NB4 (cell line): ENCODE data around the gene RPL10.
A peak's percentile ranks its signal among the peaks of the same experiment; 100 is the strongest.

Experiments used
- DNase-seq: peaks from one replicate; pipeline ENCODE4 v3.0.0; 2010; ENCODE audit warnings: low read depth
- H3K4me3 ChIP-seq: one replicate; pipeline ENCODE4 v1.5.1; 2011; ENCODE audit warnings: mild to moderate bottlenecking, low read depth, low read length, moderate library complexity
- CTCF ChIP-seq: IDR thresholded peaks from one replicate; pipeline ENCODE4 v1.5.1; 2012; ENCODE audit warnings: low read depth, low read length
- MAX ChIP-seq: IDR thresholded peaks from 2 replicates; pipeline ENCODE4 v1.6.1; 2011; ENCODE audit warnings: low read depth, low read length
- MYC ChIP-seq: IDR thresholded peaks from 2 replicates; pipeline ENCODE4 v1.6.1; 2011; ENCODE audit warnings: low read depth, low read length
- POLR2A ChIP-seq: IDR thresholded peaks from 2 replicates; pipeline ENCODE4 v1.6.1; 2011; ENCODE audit warnings: mild to moderate bottlenecking; ENCODE audit not compliant: insufficient read length; ENCODE audit errors: extremely low read depth

RPL10 gene

GRCh38 chrX:154365052-154365600 lies 33.1 kb upstream of the RPL10 start:
- no peak for DNase-seq
- TF ChIP-seq MAX, result no peak
- no peak for TF ChIP-seq MYC
- TF ChIP-seq POLR2A, result no peak
- TF ChIP-seq CTCF, result no peak
- H3K4me3 ChIP-seq, result no peak overlapping the region

- no peak for DNase-seq
- no peak overlapping the region for H3K4me3 ChIP-seq
- TF ChIP-seq POLR2A (no peak), MAX (no peak), MYC (no peak), CTCF (no peak)
Observed at GRCh38 chrX:154365997-154366665, 32.0 kb upstream of the RPL10 start.

GRCh38 chrX:154366666-154367055 lies 31.5 kb upstream of the RPL10 start:
- no peak for DNase-seq
- TF ChIP-seq MYC, result no peak
- H3K4me3 ChIP-seq, result no peak overlapping the region

GRCh38 chrX:154367474-154368308 lies 30.5 kb upstream of the RPL10 start:
- TF ChIP-seq MAX (no peak), MYC (no peak), POLR2A (no peak), CTCF (no peak)
- H3K4me3 ChIP-seq, result peak overlapping the region; percentile 44
- no peak for DNase-seq

GRCh38 chrX:154368630-154369448 lies 29.3 kb upstream of the RPL10 start:
- peak overlapping the region; percentile 87 for H3K4me3 ChIP-seq
- TF ChIP-seq CTCF (no peak), MAX (peak; percentile 61; the same call in 1 of the 2 replicates), POLR2A (no peak), MYC (peak; percentile 84)
- peak; percentile 97 for DNase-seq
